Measurements from ENCODE around the gene MAN1C1. TPM values are rescaled to one million over a fixed set of nuclear protein-coding genes. Genes with fewer than 3 reads are reported as not detected.

The MAN1C1 gene
- total RNA-seq, 2 donors from 2014 or later: 0.88 to 2.5 TPM

DNA sequence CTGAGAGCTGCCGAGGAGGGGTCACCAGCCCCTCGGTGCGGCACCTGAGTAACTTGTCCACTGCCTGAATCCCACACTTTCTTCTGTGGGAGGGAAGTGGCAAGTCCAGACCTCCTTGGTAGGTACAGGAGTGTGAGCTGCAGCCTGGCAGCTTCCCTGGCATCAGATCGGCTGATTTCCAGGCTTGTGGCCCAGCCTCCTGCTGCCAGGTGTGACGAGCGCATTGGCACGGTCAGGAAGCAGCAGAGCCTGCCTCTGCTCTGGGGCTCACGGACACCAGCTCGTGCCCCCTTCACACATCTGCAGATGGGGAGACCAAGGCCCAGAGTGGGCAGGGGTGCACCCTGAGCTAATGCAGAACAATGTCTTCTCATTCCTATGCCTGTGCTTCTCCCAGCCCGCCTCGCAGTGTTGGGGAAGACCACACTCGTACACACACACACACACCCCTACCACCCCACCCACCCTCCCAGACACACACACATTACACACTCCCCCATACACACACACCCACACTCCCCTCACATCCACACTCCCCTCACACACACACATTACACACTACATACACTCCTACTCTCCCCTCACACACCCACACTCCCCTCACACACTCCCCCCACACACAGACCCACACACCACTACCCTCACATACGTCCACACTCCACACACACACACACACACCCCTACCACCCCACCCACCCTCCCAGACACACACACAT is 150.3 kb downstream of the MAN1C1 start:
- peaks cover 0 to 4% of the 10 kb centered on the region in 2 donors for H3K4me1 Mint-ChIP-seq (ENCODE audit: low read depth in 2 of 2)
- ATAC-seq (no peak), DNase-seq (ENCODE audit: low spot score) (no peak)
- H3K36me3 Mint-ChIP-seq: no peaks in the 10 kb centered on the region
- no peak overlapping the region for H3K4me3 Mint-ChIP-seq
- no peaks in the 10 kb centered on the region for H3K9me3 Mint-ChIP-seq
- peaks cover 0 to 17% of the 10 kb centered on the region in 2 donors for H3K27me3 Mint-ChIP-seq
- H3K27ac Mint-ChIP-seq: no peak overlapping the region

- H3K36me3 Mint-ChIP-seq: no peaks in the 10 kb centered on the region
- no peaks in the 10 kb centered on the region for H3K9me3 Mint-ChIP-seq
- H3K27me3 Mint-ChIP-seq: peaks cover 0 to 17% of the 10 kb centered on the region in 2 donors
- DNase-seq (ENCODE audit: low spot score) (no peak), ATAC-seq (no peak)
- peaks cover 0 to 4% of the 10 kb centered on the region in 2 donors for H3K4me1 Mint-ChIP-seq (ENCODE audit: low read depth in 2 of 2)
- H3K4me3 Mint-ChIP-seq: no peak overlapping the region
- no peak overlapping the region for H3K27ac Mint-ChIP-seq
These were observed 150.8 kb downstream of the MAN1C1 start for GRCh38 chr1:25767437-25767770.

DNA sequence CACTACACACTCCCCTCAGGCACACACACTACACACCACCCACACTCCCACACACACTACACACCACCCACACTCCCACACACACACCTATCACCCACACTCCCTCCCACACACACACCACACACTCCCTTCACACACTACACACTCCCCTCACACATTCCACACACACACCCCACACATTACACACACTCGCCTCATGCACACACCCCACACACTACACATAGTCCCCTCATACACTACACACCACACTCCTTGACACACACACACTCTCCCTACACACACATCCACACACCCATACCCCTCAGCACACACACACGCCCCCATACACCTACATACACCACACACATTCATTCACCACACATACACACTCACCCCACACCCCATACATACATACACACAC is 152.4 kb downstream of the MAN1C1 start:
- Mint-ChIP-seq H3K36me3 (no peaks in the 10 kb centered on the region), H3K9me3 (no peaks in the 10 kb centered on the region), H3K4me1 (ENCODE audit: low read depth in 2 of 2) (peaks cover 3 to 6% of the 10 kb centered on the region in 2 donors), H3K27me3 (peaks cover 0 to 17% of the 10 kb centered on the region in 2 donors), H3K4me3 (no peak overlapping the region), H3K27ac (no peak overlapping the region)
- DNase-seq (ENCODE audit: low spot score) (no peak), ATAC-seq (peak in 1 of 2 donors; percentile 14)

DNA sequence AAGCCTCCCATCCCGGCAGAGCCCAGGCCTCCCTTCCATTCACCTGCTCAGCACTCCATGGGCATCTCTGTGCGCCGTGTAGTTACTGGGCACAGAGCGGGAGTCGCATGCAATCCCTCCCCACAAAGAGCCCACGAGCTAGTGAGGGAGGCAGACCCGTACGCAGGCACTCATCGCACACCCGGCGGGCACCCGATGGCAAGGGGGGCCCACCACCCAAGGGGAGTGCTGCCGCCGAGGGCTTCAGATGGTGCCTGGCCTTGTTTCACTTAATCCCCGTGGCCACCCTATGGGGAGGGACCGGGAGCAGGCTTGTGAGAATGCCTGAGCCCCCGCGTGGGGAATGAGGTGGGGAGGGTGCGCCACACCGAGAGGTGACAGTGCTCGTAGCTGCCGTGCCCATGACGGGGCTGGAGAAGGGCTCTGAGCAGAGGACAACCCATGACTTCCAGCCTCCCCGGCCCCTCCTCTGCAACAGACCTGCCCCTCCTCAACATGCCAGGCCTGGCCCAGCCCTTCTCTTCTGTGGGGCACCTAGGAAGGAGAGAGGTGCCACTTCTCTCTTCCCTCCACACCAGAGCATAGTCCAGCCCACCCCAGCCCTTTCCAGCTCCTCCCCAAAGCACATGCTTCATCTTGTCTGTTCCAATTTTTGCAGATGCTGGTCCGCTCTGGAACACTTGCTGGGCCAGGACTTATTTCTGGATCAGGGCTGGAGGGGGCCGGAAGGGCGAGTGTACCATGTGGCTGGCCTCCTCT is 153.2 kb downstream of the MAN1C1 start:
- no peak overlapping the region for H3K27ac Mint-ChIP-seq
- H3K4me1 Mint-ChIP-seq (ENCODE audit: low read depth in 2 of 2): peaks cover 9 to 11% of the 10 kb centered on the region in 2 donors
- ATAC-seq: no peak

GRCh38 chr1:25770541-25771220 is 154.1 kb downstream of the MAN1C1 start:
- DNase-seq (ENCODE audit: low spot score) (no peak), ATAC-seq (no peak)
- Mint-ChIP-seq H3K27ac (no peak overlapping the region), H3K4me1 (ENCODE audit: low read depth in 2 of 2) (peaks cover 17 to 18% of the 10 kb centered on the region in 2 donors), H3K27me3 (peaks cover 0 to 17% of the 10 kb centered on the region in 2 donors), H3K4me3 (no peak overlapping the region), H3K36me3 (no peaks in the 10 kb centered on the region), H3K9me3 (no peaks in the 10 kb centered on the region)

More for the DNA sequence above, 153.2 kb downstream of the MAN1C1 start:
- Mint-ChIP-seq H3K36me3 (no peaks in the 10 kb centered on the region), H3K4me3 (no peak overlapping the region), H3K27me3 (peaks cover 0 to 17% of the 10 kb centered on the region in 2 donors), H3K9me3 (no peaks in the 10 kb centered on the region)
- no peak for DNase-seq (ENCODE audit: low spot score)

- H3K4me3 Mint-ChIP-seq: no peak overlapping the region
- no peaks in the 10 kb centered on the region for H3K36me3 Mint-ChIP-seq
- H3K27me3 Mint-ChIP-seq: peaks cover 0 to 17% of the 10 kb centered on the region in 2 donors
- ATAC-seq (no peak), DNase-seq (ENCODE audit: low spot score) (no peak)
- H3K27ac Mint-ChIP-seq: no peak overlapping the region
- no peaks in the 10 kb centered on the region for H3K9me3 Mint-ChIP-seq
- H3K4me1 Mint-ChIP-seq (ENCODE audit: low read depth in 2 of 2): peaks cover 17 to 18% of the 10 kb centered on the region in 2 donors
These were observed 154.9 kb downstream of the MAN1C1 start for GRCh38 chr1:25771221-25772114.

DNA sequence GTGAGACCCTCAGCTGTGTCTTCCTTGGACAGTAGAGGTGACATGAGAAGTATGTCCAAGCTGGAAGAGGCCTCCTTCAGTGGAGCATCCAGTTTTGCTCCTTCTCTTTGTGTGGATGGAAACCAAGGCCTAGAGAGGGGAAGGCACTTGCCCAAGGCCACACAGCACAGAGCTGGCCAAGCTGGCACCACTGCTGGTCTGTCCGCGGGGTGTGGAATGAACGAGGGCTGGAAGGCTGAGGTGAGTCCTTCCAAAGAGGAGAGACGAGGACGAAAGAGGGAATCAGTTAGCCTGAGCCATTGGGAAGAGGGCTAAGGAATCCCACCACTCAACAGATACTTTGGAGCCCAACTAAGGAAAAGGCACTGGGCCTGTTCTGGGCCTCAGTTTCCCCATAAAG is 155.6 kb downstream of the MAN1C1 start:
- H3K27me3 Mint-ChIP-seq: peaks cover 0 to 17% of the 10 kb centered on the region in 2 donors
- ATAC-seq: no peak
- no peak overlapping the region for H3K4me3 Mint-ChIP-seq
- no peak overlapping the region for H3K27ac Mint-ChIP-seq
- DNase-seq (ENCODE audit: low spot score): no peak
- H3K36me3 Mint-ChIP-seq: no peaks in the 10 kb centered on the region
- peaks cover 17 to 18% of the 10 kb centered on the region in 2 donors for H3K4me1 Mint-ChIP-seq (ENCODE audit: low read depth in 2 of 2)
- H3K9me3 Mint-ChIP-seq: no peaks in the 10 kb centered on the region

DNA sequence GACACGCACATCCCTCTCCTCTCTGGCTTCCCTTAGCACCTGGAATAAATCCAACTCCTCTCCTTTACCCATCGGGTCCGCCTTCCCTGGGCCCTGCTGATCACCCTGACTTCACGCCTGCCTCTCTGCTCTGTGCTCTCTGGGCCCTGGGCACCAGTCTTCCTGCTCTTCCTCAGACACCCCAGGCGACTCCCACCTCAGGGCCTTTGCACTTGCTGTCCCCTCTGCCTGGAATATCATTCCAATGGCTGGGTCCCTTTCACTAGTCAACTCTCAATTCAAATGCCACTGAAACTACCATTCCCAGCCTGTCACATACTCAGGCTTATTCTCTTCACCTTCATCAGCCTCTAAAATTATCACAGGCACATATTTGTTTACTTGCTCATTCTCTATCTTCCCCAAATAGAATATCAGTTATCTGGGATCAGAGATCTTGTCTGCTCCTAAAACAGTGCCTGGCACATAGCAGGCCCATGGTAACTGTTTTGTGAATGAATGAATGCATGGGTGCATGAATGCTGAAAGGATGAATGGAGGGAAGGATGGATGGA is 156.2 kb downstream of the MAN1C1 start:
- Mint-ChIP-seq H3K27me3 (peaks cover 0 to 17% of the 10 kb centered on the region in 2 donors), H3K27ac (no peak overlapping the region), H3K36me3 (no peaks in the 10 kb centered on the region), H3K4me1 (ENCODE audit: low read depth in 2 of 2) (peaks cover 17 to 18% of the 10 kb centered on the region in 2 donors), H3K9me3 (no peaks in the 10 kb centered on the region), H3K4me3 (no peak overlapping the region)
- no peak for DNase-seq (ENCODE audit: low spot score)
- no peak for ATAC-seq

DNA sequence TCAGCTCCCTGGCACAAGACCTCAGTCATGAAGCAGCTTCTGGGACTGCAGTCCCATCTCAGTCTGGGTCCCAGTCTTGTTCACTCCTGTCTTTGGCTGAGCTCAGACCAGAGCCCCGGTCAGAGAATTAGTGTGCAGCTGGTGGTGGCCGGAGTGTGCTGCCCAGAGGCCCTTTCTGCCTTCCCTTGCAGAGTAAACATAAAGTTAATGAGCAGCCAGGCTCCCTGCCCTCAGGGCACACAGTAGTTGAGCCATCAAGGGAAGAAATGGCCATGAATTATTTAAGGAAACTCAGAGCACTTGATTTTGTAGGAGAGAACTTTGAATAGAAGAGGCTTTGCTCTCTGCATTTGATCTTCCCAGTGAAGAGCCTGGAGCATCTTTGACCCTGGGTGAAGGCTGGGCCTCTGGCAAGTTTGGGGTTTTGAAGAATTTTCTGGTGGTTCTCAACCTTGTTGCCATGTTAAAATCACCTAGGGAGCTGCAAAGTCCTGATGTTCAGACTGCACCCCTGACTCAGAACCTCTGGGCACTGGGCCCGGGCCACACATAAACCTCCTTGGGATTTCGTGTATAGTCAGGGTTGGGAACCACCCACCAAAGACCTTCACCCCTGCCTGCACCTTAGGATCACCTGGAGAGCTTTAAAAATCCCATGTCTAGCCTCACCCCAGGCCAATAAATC is 157.0 kb downstream of the MAN1C1 start:
- H3K27ac Mint-ChIP-seq: no peak overlapping the region
- no peaks in the 10 kb centered on the region for H3K36me3 Mint-ChIP-seq
- peaks cover 17 to 18% of the 10 kb centered on the region in 2 donors for H3K4me1 Mint-ChIP-seq (ENCODE audit: low read depth in 2 of 2)
- H3K27me3 Mint-ChIP-seq: peaks cover 0 to 17% of the 10 kb centered on the region in 2 donors
- no peaks in the 10 kb centered on the region for H3K9me3 Mint-ChIP-seq
- no peak for ATAC-seq
- H3K4me3 Mint-ChIP-seq: no peak overlapping the region
- DNase-seq (ENCODE audit: low spot score): no peak

DNA sequence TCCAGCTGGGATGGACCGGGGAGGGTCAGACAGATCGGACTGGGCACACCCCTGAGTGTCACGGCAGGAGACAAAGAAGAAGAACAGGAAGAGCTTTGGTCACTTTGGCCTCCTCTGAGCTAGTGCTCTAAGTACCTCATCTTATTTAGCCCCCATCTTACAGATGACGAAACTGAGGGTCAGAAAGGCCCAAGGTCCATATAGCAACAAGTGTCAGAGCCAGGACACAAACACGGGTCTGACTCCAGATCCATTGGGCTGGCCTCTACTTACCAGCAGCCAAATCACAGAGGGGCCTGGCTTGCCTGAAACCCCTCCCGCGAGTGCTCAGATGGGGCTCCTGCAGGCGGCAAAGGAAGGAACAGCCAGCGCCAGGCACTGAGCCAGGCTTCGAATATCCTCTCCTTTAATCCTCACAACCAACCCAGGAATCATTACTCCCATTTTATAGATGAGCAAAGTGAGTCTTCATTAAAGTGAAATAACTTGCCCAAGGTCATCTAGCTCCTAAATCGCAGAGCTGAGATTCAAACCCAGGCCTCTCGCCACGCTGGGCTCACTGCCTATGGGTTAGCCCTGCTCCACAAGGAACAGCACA is 157.7 kb downstream of the MAN1C1 start:
- no peak for DNase-seq (ENCODE audit: low spot score)
- no peak for ATAC-seq
- Mint-ChIP-seq H3K36me3 (no peaks in the 10 kb centered on the region), H3K27ac (peak overlapping the region in 1 of 2 donors; percentile 17), H3K4me1 (ENCODE audit: low read depth in 2 of 2) (peaks cover 14 to 18% of the 10 kb centered on the region in 2 donors), H3K9me3 (no peaks in the 10 kb centered on the region), H3K27me3 (peaks cover 0 to 14% of the 10 kb centered on the region in 2 donors), H3K4me3 (no peak overlapping the region)

GRCh38 chr1:25774921-25775771 is 158.6 kb downstream of the MAN1C1 start:
- Mint-ChIP-seq H3K4me1 (ENCODE audit: low read depth in 2 of 2) (peaks cover 14 to 18% of the 10 kb centered on the region in 2 donors), H3K9me3 (no peaks in the 10 kb centered on the region), H3K36me3 (no peaks in the 10 kb centered on the region), H3K4me3 (no peak overlapping the region), H3K27me3 (peaks cover 0 to 13% of the 10 kb centered on the region in 2 donors), H3K27ac (peak overlapping the region in 1 of 2 donors; percentile 17)
- ATAC-seq: peak in 1 of 2 donors; percentile 37
- DNase-seq (ENCODE audit: low spot score): no peak
